Amniotic epithelial cell (primary cell): Measurements from ENCODE around the gene COA1.
"Not testable (repeated sequence)": the region's sequence is repeated elsewhere in the genome, so short reads cannot be mapped to it uniquely, and the experiment has no call there.

Experiments
- DNase-seq: peaks from one replicate; pipeline ENCODE4 v3.0.0-alpha.2; 2010; ENCODE audit warnings: low read depth

COA1 gene

DNA sequence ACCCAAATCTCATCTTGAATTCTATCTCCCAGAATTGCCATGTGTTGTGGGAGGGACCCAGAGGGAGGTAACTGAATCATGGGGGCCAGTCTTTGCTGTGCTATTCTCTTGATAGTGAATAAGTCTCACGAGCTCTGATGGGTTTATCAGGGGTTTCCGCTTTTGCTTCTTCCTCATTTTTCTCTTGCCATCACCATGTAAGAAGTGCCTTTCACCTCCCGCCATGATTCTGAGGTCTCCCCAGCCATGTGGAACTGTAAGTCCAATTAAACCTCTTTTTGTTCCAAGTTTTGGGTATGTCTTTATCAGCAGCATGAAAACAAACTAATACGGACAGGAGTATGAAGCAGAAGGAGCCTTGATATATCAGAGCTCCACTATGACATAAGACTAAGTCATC, 41.5 kb downstream of the COA1 start:
- not testable (repeated sequence) for DNase-seq

GRCh38 chr7:43686991-43687390, 42.3 kb downstream of the COA1 start:
- DNase-seq, result no peak

DNA sequence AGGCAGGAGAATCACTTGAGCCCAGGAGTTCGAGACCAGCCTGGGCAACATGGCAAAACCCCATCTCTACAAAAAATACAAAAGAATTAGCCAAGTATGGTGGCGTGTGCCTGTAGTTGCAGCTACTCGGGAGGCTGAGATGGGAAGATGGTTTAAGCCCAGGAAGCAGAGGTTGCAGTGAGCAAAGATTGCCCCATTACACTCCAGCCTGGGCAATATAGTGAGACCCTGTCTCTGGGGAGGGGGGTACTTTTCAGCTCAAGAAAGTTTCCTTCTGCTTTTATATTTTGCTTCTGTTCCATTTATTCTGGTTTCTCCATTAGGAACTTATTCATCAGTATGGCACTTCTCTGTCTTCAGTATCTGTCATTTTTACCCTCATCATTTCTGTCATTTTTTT, 48.6 kb downstream of the COA1 start:
- no peak for DNase-seq

GRCh38 chr7:43679210-43680068, 49.9 kb downstream of the COA1 start:
- no peak for DNase-seq

DNA sequence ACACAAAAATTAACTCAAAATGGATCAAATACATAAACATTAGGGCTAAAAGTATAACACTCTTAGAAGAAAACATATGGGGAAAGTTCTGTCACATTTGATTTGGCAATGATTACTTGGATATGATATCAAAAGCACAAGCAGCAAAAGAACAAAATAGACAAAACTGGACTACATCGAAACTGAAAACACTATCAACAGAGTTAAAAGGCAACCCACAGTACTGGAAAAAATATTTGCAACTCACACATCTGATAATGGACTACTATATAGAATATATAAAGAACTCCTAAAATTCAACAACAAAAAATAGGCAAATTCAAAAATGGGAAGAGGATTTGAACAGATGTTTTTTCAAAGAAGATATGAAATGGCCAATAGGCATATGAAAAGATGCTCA, 51.0 kb downstream of the COA1 start:
- DNase-seq, result no peak

DNA sequence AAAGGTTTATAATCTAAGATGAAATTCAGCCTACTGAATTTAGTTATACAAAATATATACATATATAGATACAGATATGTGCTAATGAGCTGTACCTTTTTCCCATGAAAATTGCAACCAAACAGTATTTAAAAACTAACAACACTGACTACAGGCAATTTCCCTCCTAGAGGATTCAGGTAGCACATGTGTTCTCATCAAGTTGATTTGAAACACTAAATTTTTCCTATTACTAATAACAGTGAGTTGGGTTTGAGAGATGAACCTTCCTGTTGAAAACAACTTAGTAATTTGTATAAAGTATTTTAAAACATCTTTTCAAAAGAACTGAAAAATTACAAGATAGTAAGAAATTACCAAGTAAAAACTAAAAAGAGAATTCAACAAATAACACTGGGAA, 51.5 kb downstream of the COA1 start:
- no peak for DNase-seq

DNA sequence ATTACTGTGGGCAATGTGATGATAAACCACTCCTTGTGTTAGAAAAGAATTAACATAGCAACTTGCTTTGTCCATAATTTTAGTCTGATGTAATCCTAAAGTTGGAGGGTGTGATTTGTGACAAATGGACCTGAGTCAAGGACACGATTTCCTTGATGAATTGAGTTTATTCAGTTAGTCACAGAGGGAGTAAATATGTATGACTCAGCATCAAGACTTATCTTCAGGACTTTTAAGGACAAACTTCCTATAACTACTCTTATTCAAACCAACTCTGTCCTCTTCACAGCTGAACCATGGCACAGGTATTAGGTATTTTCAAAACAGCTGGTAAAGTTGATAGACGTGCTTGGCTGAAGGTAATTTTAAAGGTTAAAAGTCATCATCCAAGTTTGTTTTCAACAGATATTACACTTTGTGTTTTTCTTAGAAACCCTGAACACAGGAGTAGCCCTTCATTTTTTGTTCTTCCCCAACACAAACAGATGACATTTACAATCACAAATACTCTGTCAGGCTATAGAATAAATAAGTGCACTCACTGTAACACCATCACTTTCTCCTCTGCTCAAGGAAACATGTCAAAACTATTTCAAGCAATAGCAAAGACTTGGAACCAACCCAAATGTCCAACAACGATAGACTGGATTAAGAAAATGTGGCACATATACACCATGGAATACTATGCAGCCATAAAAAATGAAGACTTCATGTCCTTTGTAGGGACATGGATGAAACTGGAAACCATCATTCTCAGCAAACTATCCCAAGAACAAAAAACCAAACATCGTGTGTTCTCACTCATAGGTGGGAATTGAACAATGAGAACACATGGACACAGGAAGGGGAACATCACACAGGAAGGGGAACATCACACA, 54.5 kb downstream of the COA1 start:
- DNase-seq, result peak; percentile 92

DNA sequence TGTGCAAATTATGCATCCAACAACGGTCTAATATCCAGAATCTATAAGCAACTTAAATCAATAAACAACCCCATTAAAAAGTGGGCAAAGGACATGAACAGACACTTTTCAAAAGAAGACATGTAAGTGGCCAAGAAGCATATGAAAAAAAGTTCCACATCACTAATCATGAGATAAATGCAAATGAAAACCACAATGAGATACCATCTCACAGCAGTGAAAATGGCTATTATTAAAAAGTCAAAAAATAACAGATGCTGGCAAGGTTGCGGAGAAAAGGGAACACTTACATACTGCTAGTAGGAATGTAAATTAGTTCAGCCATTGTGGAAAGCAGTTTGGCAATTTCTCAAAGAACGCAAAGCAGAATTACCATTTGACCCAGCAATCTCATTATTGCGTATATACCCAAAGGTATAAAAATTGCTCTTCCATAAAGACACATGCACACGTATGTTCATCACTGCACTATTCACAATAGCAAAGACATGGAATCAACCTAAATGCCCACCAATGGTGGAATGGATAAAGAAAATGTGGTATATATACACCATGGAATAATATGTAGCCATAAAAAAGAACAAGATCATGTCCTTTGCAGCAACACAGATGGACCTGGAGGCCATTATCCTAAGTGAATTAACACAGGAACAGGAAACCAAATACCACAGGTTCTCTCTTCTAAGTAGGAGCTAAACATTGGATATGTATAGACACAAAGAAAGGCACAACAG, 55.9 kb downstream of the COA1 start:
- DNase-seq, result peak; percentile 40

DNA sequence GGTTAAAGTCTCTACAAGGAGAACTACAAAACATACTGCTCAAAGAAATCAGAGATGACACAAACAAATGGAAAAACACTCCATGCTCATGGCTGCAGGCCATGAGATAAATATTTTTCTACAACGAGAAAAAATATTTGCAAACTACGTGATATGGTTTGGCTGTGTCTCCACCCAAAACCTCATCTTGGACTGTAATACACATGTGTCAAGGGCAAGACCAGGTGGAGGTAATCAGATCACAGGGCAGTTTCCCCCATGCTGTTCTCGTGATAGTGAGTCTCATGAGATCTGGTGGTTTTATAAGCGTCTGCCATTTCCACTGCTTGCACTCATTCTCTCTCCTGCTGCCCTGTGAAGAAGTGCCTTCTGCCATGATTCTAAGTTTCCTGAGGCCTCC, 57.8 kb downstream of the COA1 start:
- no peak for DNase-seq

DNA sequence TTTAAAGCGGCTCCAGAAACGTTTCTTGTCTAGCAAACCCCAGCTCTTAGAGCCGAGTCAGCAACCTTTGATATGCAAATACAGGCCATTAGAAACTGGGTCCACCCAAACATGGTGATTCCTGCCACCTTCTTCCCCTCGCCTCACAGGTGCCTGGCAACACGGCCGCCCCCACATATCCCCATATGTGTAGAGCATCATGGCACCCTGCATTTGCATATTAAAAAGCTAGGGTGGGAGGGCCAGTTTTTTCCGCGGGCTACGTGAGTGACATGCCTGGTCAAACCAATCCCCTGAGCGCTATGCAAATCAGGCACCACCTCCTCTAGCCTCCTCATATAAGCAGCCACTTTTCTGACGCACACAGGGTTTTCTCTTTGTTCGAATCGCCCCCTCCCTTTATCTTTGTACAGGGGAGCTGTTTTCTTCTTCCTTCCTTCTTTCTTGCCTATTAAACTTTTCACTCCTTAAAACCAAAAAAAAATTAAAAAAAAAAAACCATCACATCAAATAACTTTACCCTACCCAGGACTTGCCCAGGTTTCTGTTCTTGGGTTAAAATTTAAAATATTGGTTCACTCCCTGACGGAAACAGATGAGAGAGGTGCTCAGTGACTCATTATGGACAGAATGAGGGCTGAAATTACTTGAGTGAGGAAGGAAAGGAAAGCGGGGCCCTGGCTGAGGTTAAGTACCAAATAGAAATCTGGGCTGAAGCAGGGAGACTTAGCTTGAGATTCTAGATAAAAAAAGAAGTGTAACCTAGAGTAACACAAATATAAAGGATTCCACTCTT, 59.8 kb downstream of the COA1 start:
- DNase-seq, result peak; percentile 40

DNA sequence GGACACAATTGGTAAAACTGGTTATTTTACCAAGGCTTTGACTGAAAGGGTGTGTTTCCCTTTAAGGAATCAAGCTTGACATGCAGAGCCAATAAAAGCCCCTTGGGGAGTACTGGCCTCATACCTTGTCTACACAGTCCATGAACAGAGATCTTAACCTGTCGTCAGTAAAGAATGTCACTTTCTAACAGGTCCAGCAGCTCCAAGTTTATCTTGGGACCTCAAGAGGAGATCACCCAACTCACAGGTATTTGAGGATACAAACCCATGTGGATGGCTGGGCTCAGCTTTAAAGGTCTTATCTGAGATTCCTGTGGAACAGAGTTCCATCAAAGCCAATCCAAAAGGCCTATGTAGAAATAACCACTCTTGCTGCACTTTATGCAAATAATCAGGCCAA, 61.3 kb downstream of the COA1 start:
- DNase-seq, result no peak

- DNase-seq, result peak; percentile 61
Observed at GRCh38 chr7:43666938-43667337, 62.4 kb downstream of the COA1 start.

DNA sequence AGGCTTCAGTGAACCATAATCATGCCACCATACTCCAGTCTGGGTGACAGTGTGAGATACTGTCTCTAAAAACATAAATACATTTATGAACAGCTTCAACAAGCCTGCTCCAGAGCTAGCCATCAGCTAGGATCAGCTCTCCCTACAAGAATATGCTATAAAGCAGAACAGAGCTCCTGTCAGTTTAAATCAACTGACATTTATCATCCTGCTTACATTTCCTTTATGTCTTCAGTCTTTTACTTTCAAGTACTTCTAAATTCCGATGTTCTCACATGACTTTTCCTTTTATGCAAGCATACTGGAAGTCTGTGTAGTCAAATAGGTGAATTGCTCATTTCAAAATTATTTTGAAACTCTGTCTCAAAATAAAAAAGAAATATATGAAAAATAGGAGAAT, 64.6 kb downstream of the COA1 start:
- DNase-seq, result peak; percentile 67

GRCh38 chr7:43660141-43660540, 69.2 kb downstream of the COA1 start:
- DNase-seq, result no peak

- no peak for DNase-seq
Observed at GRCh38 chr7:43659549-43659896, 69.8 kb downstream of the COA1 start.

DNA sequence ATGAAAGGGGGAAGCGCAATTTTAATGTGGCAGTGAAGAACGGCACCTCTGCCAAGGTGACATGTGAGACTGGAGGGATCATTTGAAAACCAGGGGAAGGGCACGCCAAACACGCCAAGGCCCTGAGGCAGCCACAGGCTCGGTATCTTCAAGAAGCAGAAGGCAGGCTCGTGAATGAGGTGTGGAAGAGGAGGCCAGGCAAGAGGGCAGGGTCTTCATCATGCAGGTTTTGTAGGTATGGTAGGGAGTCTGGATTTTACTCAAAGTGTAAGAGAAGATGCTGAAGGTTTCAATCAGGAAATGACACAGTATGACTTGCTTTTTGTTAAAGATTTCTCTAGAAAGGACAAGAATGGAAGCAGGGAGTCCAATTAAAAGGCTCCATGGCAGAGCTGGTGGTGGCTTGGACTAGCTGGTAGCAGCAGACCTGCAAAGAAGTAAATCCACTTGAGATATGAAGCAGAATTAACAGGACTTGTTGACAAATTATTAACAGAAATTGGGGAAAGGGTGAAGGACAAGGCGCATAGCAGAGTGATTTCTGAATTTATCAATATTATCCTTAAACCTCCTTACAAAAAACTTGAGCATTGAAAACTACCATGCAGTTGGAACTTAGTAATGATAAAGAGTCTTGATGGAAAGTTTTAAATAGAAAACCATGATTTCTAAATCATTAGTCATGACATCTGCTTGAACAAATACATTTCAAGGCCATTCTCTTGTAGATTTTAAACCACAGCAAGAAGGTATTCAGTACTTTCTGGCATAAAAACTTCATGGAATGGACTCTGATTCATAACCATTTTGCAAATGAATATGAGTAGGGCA, 70.4 kb downstream of the COA1 start:
- DNase-seq, result peak; percentile 96

DNA sequence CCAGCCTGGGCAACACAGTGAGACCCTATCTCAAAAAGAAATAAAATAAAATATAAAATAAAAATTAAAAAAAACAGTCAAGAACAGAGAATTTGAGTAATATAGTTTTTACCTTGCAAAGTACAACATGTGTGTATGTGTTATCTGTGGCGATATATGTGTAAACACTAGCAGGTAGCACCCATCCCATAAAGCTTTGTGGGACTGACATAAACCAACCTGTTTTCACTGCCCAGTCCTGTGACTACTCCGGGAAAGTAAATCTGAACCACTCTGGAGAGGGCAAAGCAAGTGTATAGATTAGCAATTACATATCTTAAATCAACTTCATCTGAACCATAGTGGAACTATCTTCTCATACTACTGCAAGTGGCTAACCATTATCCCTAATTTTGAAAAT, 72.3 kb downstream of the COA1 start:
- DNase-seq, result no peak

DNA sequence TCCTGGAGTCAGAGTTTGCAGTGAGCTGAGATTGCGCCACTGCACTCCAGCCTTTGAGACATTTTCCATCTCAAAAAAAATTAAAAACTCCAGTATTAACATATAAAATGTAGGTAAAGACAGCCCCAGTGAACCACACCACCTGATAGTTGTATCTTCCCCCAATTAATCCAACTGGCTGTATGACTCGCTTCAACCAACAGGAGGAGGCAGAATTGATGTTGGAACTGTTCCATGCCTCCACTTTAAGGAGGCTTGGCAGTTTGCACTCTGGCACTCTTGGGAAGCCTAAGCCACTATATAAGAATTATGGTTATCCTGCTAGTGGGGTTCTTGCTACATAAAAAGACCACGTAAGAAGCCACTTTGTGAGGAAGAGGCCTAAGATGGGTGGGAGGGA, 73.7 kb downstream of the COA1 start:
- DNase-seq, result no peak

GRCh38 chr7:43653891-43654504, 75.3 kb downstream of the COA1 start:
- DNase-seq, result peak; percentile 38

GRCh38 chr7:43653466-43653865, 75.9 kb downstream of the COA1 start:
- no peak for DNase-seq
